ENCODE data around the gene SPTLC1.

GRCh38 chr9:92160786-92161185 is 45.6 kb upstream of the SPTLC1 start:
- no peak for TF ChIP-seq CTCF (IDR thresholded peaks at IDR 0.05)
- TF ChIP-seq POLR2A (IDR thresholded peaks at IDR 0.05): no peak
